ENCODE data around the gene CFAP46. TPM values are rescaled to one million over a fixed set of nuclear protein-coding genes. Genes with fewer than 3 reads are reported as not detected.
A peak's percentile ranks its signal among the peaks of the same experiment; 100 is the strongest.

CFAP46 gene
- total and polyA plus RNA-seq, 2 of the 8 experiments (the other 6 are each of a cell fraction or from before 2014, with no cell fraction given): 2.6 to 4.8 TPM

DNA sequence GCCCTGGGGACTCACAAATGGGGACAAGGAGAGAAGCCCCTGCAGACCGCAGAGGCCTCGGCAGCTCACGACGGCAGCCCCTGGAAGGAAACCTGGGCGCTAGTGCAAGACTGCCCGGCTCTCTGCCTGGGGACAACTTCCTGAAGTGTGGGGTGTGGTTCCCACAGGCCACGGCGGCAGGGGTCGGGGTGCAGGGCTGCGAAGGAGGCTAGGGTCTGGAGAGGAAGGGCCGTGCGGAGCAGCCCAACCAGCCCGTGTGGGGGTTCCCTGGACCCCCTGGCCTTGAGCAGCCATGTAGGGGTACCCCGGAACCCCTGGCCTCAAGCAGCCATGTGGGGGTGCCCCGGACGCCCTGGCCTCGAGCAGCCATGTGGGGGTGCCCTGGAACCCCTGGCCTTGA, 19.5 kb downstream of the CFAP46 start:
- ChIA-PET CTCF (ENCODE audit: partially characterized antibody) (no interaction called here), POLR2A (ENCODE audit: partially characterized antibody) (no interaction called here)
- no peaks in the 10 kb centered on the region for H3K4me1 ChIP-seq (replicated peaks in 1 of 4; ENCODE audit: control insufficient read depth in 3 of 4, insufficient read depth in 4 of 4, low read length in 3 of 4)
- H2BK120ac ChIP-seq (replicated peaks; ENCODE audit: low read depth, low read length): no peak overlapping the region
- peak overlapping the region; percentile 51; the same call in 1 of the 2 replicates for H4K8ac ChIP-seq (ENCODE audit: extremely low read depth, insufficient read depth, low read length)
- no peak overlapping the region for H3K4me3 ChIP-seq (ENCODE audit: extremely low read depth in 1 of 4, insufficient read depth in 2 of 4, low read depth in 3 of 4, low read length in 4 of 4)
- H2AK5ac ChIP-seq (ENCODE audit: low read depth, low read length): no peak overlapping the region
- H2BK5ac ChIP-seq (ENCODE audit: low read depth, low read length): no peak overlapping the region
- no peak overlapping the region for H2AFZ ChIP-seq (ENCODE audit: low read length)
- no peak overlapping the region for H3K23ac ChIP-seq (ENCODE audit: insufficient read length)
- no peak overlapping the region for H3K4me2 ChIP-seq (ENCODE audit: insufficient read depth in 1 of 2, low read depth in 2 of 2, low read length in 2 of 2)
- FAIRE-seq (no peak), DNase-seq (ENCODE audit: low read depth in 1 of 2, low spot score in 2 of 2) (no peak)
- no peaks in the 10 kb centered on the region for H3K79me1 ChIP-seq (ENCODE audit: low read depth, low read length)
- H4K5ac ChIP-seq (ENCODE audit: insufficient read length, low read depth, low read length): no peak overlapping the region
- peaks cover 0 to 2% of the 10 kb centered on the region in 2 experiments for H4K20me1 ChIP-seq (replicated peaks in 1 of 2; ENCODE audit: control insufficient read depth in 1 of 2, insufficient read depth in 2 of 2, low read length in 2 of 2)
- H2BK12ac ChIP-seq (ENCODE audit: low read depth, low read length): no peak overlapping the region
- H3K4ac ChIP-seq (replicated peaks; ENCODE audit: insufficient read length, low read depth, low read length): no peak overlapping the region
- no peak overlapping the region for H3K14ac ChIP-seq (ENCODE audit: insufficient read length)
- no peak overlapping the region for H3K27ac ChIP-seq (ENCODE audit: low read depth, low read length)
- 98% methylated on average over 13 of the region's 17 CpGs; no CpG with 5 or more reads in 1 of the 2 experiments for WGBS, 2 experiments (ENCODE audit: extremely low coverage in 1 of 2, insufficient coverage in 1 of 2, insufficient read length in 1 of 2, insufficient replicate concordance in 2 of 2, low coverage in 1 of 2, low lambda C conversion rate in 2 of 2, missing lambda C conversion rate in 1 of 2)
- no peak overlapping the region for H2BK15ac ChIP-seq (ENCODE audit: low read length)
- no peak overlapping the region for H2BK20ac ChIP-seq (ENCODE audit: low read length)
- H3K27me3 ChIP-seq (replicated peaks in 1 of 4; ENCODE audit: control insufficient read depth in 3 of 4, extremely low read depth in 1 of 4, insufficient read depth in 3 of 4, low read length in 3 of 4): no peaks in the 10 kb centered on the region
- H3K9ac ChIP-seq (replicated peaks in 1 of 4; ENCODE audit: extremely low read depth in 1 of 4, low read depth in 3 of 4, low read length in 3 of 4): no peak overlapping the region
- H3K36me3 ChIP-seq (ENCODE audit: control insufficient read depth in 2 of 4, insufficient read depth in 4 of 4, low read length in 3 of 4): no peaks in the 10 kb centered on the region
- H3K9me3 ChIP-seq (ENCODE audit: insufficient read depth in 2 of 2, low read depth in 1 of 2, low read length in 1 of 2): no peaks in the 10 kb centered on the region; a peak in 1 of 4 replicates
- H3K18ac ChIP-seq (ENCODE audit: extremely low read depth, low read length): no peak overlapping the region
- no peaks in the 10 kb centered on the region for H3K23me2 ChIP-seq (ENCODE audit: low read depth, low read length)
- no peak overlapping the region for H4K91ac ChIP-seq (replicated peaks; ENCODE audit: insufficient read length, low read length)
- H3K79me2 ChIP-seq (ENCODE audit: control insufficient read depth in 1 of 2, insufficient read depth in 2 of 2, low read length in 2 of 2): no peaks in the 10 kb centered on the region
- no peak overlapping the region for H3K56ac ChIP-seq (replicated peaks; ENCODE audit: insufficient read length, low read depth, low read length)
- TF ChIP-seq TAF7 (optimal IDR thresholded peaks at IDR 0.05; ENCODE audit: borderline replicate concordance, low read depth, low read length) (no peak), BCL11A (IDR thresholded peaks at IDR 0.05; ENCODE audit: low read depth in 2 of 2, low read length in 2 of 2) (no peak), FOSL1 (IDR thresholded peaks at IDR 0.05; ENCODE audit: insufficient read depth, low read depth, low read length) (no peak), KDM5A (IDR thresholded peaks at IDR 0.05; ENCODE audit: low read length) (no peak), ZNF274 (IDR thresholded peaks at IDR 0.05; ENCODE audit: borderline replicate concordance, extremely low read depth, low read length) (no peak), RAD21 (IDR thresholded peaks at IDR 0.05 in 1 of 2, conservative IDR thresholded peaks at IDR 0.05 in 1 of 2; ENCODE audit: low read depth in 2 of 2, low read length in 2 of 2) (no peak), SIN3A (conservative IDR thresholded peaks at IDR 0.05 in 1 of 2, IDR thresholded peaks at IDR 0.05 in 1 of 2; ENCODE audit: low read depth in 1 of 2, low read length in 2 of 2) (no peak)
- TF ChIP-seq, protein P1, sequence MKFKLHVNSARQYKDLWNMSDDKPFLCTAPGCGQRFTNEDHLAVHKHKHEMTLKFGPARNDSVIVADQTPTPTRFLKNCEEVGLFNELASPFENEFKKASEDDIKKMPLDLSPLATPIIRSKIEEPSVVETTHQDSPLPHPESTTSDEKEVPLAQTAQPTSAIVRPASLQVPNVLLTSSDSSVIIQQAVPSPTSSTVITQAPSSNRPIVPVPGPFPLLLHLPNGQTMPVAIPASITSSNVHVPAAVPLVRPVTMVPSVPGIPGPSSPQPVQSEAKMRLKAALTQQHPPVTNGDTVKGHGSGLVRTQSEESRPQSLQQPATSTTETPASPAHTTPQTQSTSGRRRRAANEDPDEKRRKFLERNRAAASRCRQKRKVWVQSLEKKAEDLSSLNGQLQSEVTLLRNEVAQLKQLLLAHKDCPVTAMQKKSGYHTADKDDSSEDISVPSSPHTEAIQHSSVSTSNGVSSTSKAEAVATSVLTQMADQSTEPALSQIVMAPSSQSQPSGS (IDR thresholded peaks at IDR 0.05; ENCODE audit: low read length): no peak
- TF ChIP-seq, protein P2, sequence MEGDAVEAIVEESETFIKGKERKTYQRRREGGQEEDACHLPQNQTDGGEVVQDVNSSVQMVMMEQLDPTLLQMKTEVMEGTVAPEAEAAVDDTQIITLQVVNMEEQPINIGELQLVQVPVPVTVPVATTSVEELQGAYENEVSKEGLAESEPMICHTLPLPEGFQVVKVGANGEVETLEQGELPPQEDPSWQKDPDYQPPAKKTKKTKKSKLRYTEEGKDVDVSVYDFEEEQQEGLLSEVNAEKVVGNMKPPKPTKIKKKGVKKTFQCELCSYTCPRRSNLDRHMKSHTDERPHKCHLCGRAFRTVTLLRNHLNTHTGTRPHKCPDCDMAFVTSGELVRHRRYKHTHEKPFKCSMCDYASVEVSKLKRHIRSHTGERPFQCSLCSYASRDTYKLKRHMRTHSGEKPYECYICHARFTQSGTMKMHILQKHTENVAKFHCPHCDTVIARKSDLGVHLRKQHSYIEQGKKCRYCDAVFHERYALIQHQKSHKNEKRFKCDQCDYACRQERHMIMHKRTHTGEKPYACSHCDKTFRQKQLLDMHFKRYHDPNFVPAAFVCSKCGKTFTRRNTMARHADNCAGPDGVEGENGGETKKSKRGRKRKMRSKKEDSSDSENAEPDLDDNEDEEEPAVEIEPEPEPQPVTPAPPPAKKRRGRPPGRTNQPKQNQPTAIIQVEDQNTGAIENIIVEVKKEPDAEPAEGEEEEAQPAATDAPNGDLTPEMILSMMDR (IDR thresholded peaks at IDR 0.05; ENCODE audit: control extremely low read depth in 1 of 3, insufficient read depth in 1 of 3, low read depth in 1 of 3, low read length in 3 of 3): no peak
